Activated T-helper 9 cell treated with anti-CD3 and anti-CD28 coated beads, Interleukin-2, amount 50 U/mL, for 16 hours (primary cell): ENCODE data around the gene KIFAP3.

Experiments used
- DNase-seq: peaks from one replicate; pipeline ENCODE4 v3.0.0-alpha.2; 2020; ENCODE audit warnings: low read depth

The KIFAP3 gene

DNA sequence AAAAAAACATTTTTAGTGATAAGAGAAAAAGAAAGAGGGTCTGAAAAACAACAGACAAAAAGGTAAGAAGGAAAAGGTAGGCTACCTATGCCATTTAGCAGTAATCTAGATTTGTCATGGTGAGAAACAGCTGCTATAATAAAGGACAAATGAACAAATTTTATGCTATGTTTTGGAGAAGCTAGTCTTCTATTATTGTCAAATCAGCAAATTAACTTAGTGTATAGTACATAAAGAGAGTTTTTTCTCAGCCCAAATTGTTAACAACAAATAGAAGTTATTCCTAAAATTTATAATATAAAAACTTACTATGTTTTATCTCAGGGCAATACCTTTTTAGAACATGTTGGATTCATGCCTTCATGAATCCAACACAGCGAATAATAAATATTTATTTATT, 88.7 kb downstream of the KIFAP3 start:
- DNase-seq: no peak

DNA sequence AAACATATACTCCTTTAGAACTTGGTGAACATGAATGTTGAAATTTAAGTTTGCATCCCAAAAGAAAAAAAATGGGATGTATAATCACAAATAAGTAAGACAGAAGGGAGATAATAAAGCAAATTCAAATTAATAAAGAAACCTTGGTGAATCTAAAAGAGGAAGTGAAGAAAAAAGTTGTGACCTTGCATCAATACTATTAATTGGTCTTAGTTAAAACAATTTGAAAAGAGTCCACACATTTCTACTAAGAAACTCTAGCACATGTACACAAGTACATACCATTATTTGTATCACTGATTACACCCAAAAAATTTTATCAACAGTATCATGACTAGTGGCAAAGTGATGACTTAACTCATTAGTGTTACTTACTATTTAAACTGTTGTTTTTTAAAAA, 100.4 kb downstream of the KIFAP3 start:
- DNase-seq: no peak

DNA sequence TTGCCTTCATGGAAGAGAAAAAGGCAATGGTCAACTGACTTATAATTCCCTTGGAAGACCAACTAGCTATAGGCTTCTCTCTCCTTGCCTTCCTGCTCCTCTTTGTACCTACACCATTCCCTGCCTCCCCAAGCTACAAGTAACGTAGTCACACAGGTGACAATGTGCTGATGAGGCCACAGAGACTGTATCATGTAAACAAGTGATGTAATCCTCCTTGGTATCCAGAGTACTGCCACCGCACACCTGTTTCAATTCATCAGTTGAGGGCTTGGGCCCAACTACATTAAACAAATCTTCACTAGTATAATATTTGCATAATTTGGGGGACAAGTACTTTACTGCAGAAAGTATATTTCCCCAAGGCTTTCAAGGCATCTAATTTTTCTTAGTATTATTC, 104.4 kb downstream of the KIFAP3 start:
- no peak for DNase-seq

DNA sequence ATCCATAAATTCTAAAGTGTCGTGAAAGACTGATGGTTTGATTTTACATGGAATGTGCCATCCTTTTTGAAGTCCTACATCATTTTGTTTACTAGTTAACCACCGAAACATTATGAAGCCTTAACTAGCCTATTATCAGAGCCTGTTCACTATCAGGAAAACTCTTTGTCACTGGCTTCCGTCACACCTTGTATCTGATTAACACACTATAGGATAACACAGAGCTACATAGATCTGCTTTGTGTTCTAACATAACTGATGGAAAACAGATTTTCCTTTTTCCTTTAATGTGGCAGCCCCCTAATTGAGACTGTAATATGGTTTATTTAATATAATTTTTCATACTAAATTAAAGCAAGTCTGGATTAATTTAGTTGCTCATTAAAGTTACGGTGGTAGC, 106.3 kb downstream of the KIFAP3 start:
- DNase-seq: no peak

DNA sequence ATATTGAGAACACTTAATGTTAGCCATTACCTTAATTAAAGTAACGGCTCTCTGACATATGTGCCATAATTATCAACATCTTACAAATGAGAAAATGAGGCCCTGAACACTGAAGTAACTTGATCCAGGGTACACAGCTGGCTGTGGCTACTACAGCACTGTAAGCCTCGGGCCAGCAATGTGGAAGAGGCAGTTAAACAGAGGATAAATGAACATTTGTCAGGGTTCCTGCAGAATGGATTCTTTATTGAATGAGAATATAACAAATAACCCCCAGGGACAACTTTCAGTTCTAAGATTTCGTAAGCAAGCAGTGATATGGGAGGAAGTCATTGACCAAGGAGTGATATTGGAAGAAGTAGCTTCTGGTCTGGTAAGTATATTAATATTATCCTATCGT, 110.3 kb downstream of the KIFAP3 start:
- DNase-seq: no peak

DNA sequence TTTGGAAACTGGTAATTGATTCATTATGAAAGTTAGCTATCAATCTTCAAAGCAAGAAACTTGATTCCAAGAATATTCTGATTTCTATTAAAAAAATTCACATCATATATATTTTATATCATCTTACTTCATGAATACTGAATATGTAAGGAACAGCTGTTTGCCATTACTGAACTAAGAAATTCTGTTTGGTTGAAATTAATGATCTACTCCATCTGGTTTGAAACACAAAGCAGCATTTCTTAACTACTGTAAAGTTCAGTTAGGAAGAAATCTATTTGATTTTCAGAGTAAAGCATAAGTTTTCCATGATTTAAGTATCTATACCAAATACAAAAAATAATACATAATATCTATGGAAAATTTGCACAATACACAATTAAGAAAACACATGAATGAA, 114.8 kb downstream of the KIFAP3 start:
- DNase-seq: no peak

DNA sequence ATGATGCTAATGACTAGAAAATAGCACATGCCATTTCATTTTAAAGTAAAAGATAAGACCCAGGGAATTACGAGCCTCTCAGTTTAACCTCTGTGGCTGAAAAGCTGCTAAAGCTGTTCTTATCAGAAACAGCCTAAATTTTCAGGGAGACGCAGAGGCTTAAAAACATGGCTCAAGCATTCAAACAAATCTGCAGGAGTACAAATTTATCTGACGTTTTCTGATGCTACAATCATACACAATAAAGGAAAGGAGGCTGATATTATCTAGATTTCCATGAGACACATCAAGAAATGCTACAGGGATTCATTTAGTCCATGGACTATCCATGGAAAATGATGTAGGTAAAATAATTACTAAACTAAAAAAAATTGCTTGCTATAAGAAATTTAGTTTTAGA, 115.5 kb downstream of the KIFAP3 start:
- no peak for DNase-seq

DNA sequence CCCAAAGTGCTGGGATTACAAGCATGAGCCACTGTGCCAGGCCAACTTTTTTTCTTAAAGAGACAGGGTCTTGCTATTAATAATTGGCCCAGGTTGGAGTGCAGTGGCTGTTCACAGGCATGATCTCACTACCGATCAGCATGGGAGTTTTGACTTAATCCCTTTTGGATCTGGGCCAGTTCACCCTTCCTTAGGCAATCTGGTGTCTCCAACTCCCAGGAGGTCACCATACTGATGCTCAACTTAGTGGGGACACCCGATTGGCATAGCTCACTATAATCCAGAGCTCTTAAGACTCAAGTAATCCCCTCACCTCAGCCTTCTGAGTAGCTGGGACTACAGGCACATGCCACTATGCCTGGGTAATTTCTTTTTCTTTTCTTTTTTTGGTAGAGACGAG, 116.6 kb downstream of the KIFAP3 start:
- no peak for DNase-seq

DNA sequence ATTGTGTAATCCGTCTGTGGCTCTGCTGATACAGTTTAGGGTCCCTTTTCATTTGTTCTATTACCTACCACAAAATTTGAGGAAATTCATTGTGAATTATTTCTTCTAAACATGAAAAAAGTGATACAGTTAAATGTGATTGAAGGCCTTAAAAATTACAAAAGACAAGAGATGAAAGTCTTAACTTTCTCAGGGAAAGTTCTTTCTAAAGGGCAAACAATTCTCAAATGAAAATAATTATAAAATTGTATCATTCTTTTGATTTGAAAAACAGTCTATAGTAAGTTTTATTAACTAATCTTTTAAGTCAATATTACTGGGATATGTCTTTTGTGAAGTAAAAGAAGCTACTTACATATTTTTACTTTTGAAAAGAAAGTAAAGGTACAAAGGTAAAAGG, 123.4 kb downstream of the KIFAP3 start:
- no peak for DNase-seq

DNA sequence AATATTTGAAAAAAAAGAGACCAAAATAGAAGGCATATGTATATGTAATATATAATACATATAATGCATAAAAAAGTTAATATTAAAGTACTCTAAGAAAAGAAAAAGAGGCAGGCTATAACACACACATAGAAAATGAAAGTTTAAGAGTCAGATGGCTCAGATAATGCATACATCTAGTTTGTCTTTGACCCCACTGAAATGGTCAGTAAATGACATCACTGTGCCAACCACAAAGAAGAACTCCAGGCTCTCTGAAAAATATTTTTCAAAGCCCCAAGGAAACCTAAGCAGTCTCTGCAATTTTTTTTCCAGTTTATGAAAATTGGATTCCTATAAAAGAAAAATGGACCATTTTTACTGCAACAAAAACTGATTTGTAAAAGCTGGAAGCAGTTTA, 125.4 kb downstream of the KIFAP3 start:
- no peak for DNase-seq

DNA sequence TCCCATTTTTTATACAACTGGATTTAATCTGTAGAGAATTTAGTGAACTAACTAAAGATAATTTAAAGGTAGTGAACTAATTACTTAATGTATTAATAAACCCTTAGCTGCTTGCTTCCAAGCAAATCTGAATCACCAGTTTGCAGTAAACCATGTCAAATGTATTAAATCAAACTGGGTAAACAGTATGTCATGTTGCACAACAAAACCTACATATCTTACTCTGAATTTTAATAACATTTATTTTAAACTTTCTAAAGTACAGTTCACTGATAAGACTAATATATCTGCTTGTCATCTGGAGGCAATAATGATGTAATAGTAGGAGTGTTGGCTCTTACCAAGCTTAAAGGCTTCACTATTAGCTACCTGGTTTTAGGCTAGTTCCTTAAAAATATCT, 128.3 kb downstream of the KIFAP3 start:
- no peak for DNase-seq

DNA sequence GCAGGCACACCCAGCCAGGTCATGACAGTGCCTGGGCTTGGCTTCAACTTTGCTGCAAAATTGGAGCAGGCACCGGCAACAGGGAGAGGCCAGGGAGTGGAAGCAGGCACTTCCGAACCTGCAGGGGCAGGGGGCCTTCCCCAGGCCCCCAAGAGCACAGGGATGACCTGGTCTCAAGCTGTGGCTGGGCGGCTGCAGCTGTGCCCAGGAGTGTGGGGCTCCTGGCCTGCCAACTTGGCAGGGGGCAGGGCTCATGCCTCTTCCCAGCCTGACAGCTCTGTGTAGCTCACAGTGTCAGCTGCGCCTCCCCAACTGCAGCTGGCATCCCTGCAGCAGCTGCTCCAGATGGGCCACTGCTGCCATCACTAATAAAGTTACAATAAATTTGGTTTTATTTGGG, 129.3 kb downstream of the KIFAP3 start:
- DNase-seq: no peak

DNA sequence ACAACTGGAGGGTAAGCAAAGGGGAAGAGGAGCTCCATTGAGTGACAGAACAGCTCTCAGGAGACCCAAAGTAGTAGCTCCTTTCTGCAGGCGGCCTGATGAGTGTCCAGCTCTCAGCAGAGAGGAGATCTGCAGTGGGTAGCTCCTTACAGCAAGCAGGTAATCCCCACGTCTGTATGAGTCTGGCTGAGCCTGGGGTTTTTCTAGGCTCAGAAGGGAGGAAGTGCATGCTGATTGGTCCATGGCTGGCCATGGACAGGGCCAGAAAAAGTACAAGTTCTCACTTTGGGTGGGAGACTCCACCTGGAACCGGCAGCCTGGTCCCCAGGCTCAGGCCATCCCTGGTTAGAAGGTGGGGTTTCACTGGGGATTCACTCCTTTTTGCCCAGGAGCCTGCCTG, 129.9 kb downstream of the KIFAP3 start:
- DNase-seq: no peak

DNA sequence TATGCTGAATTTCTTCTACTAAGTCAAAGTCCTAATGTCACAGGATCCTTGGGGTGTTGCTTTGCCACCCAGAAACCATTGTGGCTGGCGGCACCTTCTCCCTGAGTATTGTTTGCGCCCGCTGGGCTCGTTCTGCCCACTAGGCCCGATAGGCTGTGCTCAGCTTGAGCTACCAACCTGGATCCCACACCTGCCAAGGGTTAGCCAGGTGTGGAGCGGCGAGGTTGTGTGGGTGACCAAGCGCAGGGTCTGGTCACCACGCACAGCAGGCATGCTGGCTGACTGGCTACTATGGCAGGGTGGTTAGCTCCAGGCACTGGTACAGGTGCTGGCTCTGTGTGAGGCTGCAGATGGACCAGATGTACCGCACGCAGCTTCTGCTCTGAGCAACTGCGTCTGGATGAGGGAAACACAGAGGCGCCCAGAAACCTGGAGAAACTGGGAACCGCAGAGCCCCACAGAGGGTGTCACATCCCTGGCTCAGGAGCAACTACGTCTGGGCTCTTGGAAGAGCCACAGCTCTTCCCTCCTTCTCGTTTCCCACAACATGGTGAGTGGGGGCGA, 130.4 kb downstream of the KIFAP3 start:
- DNase-seq: no peak

DNA sequence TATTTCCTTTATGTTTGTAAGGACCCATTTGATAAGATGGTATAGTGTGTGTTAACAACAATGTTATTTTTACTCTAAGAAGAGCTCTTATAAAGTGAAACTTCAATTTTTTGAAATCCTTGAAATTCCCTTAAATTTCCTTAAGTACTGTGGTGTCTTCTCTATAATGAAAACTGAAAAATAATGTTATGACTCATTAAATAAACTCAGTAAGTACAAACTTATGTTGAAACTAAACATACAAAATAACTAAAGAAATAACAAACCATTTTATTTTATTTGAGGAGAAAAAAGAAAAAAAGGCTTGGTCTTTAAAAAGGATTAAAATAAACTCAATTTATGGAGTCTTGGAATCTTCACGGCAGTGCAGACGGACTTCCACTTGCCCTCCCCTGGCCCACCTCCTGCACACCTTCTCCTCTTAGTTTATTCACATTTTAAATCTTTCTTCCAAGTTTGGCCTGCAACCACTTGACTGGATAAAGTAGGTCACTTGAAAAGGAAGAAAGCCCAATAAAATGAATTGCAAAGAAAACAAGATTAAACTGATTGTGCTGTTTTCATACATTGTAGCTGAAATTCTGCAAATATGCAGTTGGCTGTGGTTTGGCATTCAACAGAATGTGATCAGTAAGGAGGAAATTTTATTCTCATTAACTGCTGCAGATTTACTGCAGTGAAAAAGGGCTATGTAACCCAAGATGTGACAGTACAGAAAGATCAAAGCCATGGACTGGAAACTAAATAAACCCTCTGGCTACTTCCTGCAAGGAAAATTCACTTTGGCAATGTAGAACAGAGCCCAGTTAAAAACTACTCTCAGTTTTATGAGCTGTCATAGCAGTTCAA, 132.3 kb downstream of the KIFAP3 start:
- no peak for DNase-seq

DNA sequence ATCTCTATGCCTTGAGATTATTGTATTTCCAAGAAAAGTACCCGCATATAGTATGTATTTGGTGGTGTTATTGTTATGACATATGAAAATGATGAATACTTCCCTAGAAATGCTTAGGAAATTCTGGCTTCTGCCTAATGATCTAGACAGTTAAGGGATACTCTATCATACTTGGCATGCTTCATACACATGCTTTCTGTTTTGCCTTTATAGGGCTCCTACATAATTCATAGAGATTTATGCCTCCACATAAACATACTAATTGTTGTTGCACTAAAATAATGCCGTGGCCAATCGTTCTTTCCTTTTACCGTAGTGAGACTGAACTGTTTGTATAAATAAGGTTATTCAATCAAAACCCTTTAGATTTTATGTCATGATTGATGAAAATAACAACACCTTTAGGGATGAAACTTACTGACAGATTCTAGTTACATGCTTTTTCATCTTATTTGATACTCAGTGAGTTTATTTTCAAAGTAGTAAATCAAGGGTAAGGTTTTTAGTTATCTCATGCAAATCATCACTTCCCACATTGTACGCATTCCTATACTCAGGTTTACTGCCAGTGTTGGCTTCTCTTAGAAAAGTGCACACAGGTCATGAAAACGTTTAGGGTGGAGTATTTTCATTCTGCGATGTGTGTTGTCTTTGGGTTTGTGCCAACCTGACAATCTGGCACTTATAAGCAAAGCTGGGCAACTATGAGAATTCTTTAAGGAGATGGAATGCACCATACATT, 140.3 kb downstream of the KIFAP3 start:
- no peak for DNase-seq

DNA sequence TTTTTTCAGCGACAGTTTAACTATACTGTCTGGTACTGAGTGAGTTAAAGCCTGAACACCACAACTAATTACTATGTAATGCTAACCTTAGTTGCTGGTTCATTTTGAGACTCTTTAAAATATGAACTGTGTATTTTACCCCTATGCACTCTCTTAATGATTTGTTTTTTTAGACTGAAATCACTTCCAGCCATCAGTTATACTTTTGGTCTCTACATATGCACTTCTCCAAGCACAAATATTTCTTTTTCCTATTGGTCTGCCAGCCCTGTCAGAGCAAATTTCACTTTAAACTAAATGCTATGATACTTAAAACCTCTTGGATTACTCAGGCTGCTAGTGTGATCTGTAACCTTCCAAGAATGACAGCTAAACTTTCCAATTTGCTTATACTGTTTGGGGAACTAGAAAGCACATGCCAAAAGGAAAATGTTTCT, 142.7 kb downstream of the KIFAP3 start:
- no peak for DNase-seq

DNA sequence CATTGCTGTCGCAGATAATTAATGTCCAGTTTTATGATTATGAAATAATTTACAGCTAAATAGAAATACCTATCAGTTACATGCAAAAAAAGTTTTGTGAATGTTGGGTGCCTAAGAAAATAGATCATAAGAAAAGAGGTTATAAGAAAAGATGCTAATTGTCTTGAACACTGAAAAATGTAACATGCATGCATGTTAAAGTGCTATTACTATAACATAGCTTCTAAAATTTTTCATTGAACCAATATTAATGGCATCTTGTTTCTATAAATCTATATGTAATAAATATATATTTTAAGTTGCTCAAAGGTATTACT, 145.3 kb downstream of the KIFAP3 start:
- DNase-seq: no peak

DNA sequence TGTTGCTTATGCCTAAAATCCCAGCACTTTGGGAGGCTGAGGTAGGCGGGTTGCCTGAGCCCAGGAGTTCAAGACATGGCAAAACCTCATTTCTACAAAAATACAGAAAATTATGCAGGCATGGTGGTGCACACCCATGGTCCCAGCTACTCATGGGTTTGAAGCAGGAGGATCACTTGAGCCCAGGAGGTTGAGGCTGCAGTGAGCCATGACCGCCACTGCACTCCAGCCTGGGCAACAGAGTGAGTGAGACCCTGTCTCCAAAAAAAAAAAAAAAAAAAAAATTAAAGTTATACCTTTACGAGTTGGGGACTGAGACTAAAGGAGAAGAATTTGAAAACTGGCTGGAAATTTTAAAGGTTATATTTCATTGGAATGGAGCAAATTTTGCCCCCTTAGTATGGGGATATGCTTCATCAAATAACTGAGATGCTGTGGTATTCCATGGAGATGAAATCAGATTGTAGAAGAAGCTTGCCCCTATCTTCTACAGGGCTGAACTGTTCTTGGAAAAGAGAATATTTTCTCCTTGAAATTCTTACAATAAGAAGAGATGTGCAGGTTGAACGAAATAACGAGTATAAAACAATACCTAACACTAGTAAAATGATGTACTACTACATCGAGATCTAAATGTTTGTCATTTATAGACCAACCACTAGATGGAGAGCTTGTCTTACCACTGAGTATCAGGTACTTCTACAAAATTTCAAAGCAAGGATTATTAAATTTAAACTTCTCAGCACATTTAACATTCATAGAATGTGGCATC, 145.9 kb downstream of the KIFAP3 start:
- DNase-seq: no peak

DNA sequence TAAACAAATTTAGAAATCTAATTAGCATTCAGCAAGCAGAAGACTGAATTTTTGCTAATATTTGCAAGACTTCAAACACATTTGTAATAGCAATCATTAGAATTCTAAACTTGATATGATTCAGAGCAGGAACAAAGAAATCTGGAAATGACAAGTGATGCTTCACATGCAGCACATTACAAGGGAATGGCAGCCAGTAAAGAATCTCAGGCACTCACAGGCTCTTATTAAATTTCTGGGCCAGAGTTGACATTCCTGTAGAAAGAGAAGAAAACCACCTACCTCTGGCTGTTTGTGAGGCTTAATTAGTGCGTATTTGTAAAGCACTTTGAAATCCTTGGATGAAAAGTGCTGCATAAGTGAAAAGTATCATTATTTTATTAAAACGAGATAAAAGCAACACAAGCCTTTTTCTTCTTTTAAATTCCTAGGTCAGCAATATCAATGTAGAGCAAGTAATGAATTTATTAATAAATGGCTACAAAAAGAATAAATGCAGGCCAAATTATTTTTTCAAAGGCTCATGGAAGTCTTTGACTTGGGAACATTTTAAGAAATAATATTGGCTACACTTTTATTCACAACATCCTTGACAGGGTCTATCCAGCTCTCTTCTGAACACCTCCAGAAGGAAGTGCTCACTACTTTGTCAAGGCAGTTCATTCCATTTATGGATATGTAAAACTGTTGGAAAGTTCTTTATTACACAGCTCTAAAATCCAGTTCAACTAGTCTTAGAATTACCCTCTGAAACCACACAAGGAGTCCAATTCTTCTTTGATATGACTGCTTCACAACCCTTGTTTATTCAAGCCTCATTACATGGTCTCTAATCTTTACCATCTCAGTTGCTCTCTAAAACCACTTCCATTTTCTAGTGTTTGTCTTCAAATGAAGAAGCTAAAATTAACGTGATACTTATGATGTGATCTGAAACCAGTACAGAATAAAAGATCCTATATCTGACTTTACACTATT, 148.7 kb downstream of the KIFAP3 start:
- DNase-seq: no peak

DNA sequence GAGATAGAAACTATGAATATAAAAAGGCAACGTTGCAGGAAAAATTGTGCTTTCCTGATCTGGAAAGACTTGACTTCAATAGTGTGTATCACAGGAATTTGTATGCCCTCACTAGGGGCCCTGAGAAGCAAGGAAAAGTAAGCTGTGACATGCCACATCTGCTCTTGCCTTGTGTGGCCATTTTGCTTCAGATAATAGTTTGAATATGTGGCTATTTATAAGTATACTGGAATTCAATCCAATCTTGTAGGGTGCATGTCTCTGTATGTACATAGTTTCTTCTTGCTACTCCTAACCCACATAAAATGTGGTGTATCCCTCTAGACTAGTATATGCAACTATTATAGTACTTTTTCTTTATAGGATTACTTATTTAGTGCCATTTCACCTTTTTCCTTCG, 149.7 kb downstream of the KIFAP3 start:
- no peak for DNase-seq
